Activated CD8-positive, alpha-beta memory T cell treated with anti-CD3 and anti-CD28 coated beads for 48 hours (primary cell): ENCODE results near the gene TSSK1B.
"Not testable (repeated sequence)": the region's sequence is repeated elsewhere in the genome, so short reads cannot be mapped to it uniquely, and the experiment has no call there.

Experiments used
- DNase-seq, 3 experiments: peaks; one replicate each; pipeline ENCODE4 v3.0.0-alpha.2; 2020; ENCODE audit warnings: low read depth in 2 of 3, low spot score in 2 of 3

Gene TSSK1B

DNA sequence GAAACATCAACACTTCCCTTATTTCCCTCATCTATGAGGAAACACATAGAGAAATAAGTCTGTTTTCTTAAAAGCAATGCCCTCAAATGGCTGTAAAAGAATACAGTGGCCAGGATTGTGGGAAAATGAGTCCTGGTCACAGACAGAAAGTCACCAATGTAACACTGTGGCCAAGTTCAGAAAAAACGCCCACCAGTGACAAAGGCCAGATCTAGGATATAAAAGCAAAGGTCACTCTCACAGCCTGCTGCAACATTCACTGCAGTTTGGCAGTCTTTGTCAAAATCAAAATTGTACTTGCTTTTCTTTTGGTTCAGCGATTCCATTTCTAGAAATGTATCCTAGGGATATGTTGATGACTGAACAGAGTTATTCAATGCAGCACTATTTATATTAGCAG, 30.5 kb downstream of the TSSK1B start:
- DNase-seq = no peak

DNA sequence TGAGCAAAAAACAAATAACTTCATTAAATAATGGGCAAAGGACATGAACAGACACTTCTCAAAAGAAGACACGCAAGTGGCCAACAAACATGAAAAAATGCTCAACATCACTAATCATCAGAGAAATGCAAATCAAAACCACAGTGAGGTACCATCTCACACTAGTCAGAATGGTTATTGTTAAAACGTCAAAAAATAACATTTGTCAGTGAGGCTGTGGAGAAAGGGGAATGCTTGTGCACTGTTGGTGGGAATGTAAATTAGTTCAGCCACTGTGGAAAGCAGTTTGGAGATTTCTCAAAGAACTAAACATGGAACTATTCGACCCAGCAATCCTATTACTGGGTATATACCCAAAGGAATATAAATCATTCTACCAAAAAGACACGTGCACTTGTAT, 36.8 kb downstream of the TSSK1B start:
- DNase-seq = not testable (repeated sequence)

DNA sequence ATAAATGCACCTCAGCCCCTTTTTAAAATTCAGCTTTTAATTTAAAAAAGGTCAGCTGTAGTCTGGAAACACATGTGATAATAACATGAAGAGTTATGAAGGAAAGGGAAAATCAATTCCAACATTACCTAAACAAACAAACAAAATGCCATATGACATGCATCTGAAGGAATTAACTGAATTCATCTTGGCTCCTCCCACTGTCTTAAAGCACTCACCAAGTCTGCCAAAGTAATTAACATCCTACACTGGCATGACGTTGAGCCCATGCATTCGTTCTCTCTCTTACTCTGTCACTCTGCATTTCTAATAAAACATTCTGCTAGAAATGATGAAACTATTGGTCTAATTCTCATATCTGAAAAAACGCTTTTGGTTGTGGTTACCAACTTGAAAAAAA, 37.7 kb downstream of the TSSK1B start:
- no peak for DNase-seq

DNA sequence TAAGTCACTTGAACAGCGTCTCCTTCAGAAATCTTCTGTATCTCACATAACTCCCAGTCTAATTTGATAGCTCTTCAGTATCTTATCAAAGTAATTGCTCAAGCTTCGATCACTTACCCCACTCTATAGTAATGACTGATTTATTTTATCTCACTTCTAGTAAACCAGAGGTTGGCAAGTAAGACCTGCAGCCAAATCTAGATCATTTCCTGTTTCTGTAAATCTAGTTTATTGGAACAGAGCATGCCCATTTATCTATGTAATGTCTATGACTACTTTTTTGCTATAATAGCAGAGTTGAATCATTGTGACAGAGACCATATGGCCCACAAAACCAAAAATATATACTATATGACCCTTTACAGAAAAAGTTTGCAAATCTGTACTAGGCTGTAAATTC, 40.1 kb downstream of the TSSK1B start:
- DNase-seq = no peak

DNA sequence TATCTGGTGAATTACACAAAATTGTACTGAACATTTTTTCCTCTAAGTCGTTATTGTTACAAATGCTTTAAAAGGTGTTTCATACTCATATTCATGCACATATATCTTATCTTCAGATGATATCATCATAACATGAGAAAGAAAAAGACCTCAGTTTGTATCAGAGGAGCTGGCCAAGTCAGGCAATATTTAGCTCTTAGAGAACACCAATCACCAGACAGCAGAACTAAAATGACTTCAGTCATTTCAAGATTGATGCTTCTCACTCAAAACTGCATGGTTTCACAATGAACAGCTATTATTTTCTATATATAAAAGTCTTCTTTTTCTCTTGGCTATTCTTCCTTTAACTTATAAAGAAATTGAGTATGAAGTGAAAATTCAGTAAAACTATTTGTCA, 44.6 kb downstream of the TSSK1B start:
- no peak for DNase-seq

DNA sequence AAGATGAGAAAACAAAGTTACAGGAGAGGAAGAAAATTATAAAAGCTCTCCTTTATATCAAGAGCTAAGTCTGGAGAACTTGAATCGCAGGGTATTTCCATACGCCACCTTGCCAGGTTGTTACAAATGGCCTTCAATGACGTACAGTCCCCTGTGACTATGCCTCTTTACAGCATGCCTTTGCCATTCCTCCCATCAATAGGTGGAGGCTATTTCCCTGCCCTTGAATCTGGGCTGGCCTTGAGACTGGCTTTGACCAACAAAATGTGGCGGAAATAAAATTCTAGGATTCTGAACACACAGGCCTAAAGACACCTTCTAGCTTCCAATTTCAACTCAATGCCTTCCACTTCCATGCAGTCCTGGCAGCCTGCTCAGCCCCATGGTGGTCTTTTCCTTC, 45.7 kb downstream of the TSSK1B start:
- no peak for DNase-seq

DNA sequence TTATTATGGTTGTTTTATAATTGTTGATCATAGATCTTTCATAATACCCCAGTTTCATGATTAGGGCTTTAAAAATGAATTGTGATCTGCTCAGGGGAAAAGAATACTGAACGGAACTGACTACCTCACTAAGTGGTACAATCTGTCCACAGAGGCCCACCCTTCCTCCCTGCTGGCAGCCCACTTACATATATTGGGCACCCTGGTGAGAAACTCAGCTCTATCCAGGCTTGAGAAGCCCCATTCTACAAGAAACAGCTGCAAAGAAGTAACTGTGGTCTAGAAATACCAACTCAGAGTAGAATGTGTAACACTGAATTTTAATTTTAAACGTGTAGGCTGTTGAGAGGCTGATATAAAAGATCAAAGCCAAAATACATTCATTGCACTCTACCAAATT, 46.9 kb downstream of the TSSK1B start:
- DNase-seq = no peak

DNA sequence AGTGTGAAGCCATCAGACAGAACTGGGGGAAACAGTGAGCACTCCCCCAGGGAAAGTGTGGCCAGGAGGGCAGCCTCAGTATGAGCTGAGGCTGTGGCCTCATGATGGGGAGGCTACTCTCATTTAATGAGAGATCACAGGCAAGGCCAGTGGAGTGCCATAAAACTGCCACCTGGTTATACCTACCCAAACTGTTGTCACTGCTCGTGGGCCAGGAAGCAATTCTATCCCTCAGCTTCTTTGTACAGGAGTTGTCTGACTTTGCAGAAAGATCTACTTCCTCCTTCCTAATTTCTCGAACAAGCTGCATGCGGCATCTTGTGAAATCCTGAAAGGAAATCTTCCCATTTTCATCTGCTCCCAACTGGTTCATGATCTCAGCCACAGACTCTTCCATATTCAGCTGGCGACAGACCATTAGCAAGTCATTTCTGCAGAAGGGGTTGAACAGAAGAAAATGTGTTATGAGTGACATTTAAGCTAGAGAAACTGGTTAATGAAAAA, 50.0 kb downstream of the TSSK1B start:
- no peak for DNase-seq

DNA sequence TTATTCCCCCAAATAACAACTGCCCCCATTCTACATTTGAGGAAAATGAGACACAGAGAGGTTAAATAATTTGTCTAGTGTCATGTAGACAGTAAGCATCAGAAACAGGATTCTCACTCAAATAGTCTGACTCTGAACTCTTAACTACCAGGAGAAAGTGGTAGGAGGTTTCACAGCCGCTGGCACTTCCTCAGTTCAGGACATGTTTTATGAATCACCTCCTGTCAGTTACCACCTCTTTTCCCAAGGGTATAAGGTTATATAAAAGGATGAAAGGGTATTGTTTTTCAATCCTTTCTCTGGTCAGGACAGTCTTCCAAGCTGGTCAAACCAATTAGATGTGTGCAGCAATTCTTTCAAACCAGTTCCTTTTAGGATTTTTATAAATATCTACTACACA, 52.1 kb downstream of the TSSK1B start:
- no peak for DNase-seq
